ENCODE results near the gene IGSF5. TPM values are rescaled to one million over a fixed set of nuclear protein-coding genes. Genes with fewer than 3 reads are reported as not detected.
"Not testable (repeated sequence)": the region's sequence is repeated elsewhere in the genome, so short reads cannot be mapped to it uniquely, and the experiment has no call there.

IGSF5 gene
- total RNA-seq = not detected in 2 replicates

DNA sequence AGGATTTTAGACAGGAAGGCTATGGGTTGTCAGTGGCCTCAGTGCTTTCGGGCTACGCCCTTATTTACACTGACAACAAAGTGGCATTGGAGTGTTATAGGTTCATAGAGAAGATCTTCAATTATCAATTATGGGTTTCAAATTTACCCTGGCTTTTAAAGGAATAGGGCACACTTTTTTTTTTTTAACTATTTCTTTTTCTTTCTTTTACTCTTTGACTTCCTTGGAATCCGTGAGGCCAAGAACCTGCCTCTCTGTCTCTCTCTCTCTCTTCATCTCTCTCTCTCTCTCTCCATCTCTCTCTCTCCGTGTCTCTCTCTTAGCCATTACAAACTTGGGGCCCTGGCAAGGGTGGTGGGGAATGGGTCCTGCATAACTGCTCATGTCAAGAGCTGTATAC lies at the start of gene IGSF5:
Gene IGSF5, plus strand, starts transcription at position 301 of the 400 bp plus-strand sequence. CDS start 327 bp downstream, outside the sequence.
- DNase-seq (ENCODE audit: low read depth, low spot score) = not testable (repeated sequence)

- DNase-seq (ENCODE audit: low read depth, low spot score) = no peak
These were observed 48.8 kb upstream of the IGSF5 start for GRCh38 chr21:39696196-39696595.

GRCh38 chr21:39696618-39697017 lies 48.4 kb upstream of the IGSF5 start:
- DNase-seq (ENCODE audit: low read depth, low spot score) = no peak

- DNase-seq (ENCODE audit: low read depth, low spot score) = no peak
These were observed 44.7 kb upstream of the IGSF5 start for GRCh38 chr21:39700318-39700717.

GRCh38 chr21:39703578-39703977 lies 41.4 kb upstream of the IGSF5 start:
- no peak for DNase-seq (ENCODE audit: low read depth, low spot score)

GRCh38 chr21:39705849-39706248 lies 39.1 kb upstream of the IGSF5 start:
- no peak for DNase-seq (ENCODE audit: low read depth, low spot score)

GRCh38 chr21:39707316-39707715 lies 37.7 kb upstream of the IGSF5 start:
- DNase-seq (ENCODE audit: low read depth, low spot score) = no peak

DNA sequence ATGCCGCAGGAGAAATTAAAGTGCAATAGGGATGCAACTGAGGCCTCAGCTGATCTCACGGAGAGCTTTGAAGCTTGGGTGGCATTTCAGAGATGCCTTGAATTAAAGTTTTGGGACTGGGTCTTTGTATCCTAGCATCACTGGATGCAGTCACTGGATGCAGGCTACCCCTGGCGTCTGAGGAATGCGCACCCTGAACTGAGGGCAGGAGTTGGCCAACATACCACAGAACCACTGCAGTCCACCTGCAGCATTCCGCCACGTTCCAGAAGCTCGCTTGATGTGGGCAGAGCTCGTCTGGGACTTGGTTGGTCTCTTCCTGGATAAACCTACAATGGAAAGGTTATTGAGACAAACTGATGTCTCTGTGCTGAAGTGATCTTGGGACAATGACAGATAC lies 34.1 kb upstream of the IGSF5 start:
- no peak for DNase-seq (ENCODE audit: low read depth, low spot score)

DNA sequence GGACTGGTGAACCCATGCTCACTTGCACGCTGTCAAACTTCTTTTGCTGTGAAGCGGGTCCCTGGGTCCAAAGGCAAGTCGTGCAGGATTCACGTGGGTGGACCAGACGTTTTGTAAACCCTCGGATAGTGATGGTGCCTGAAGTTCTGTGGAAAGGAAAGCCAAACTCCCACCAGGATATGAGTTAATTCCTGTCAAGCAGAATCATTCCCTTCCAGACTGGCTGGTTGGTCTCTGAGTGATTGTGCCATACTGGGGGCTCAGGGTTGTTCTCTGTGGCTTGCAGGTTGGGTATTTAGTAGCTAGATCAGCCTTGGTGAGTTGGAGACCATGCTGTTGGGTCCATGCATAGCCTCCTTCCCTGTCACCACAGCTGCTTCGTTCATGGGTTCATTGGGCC lies 32.7 kb upstream of the IGSF5 start:
- no peak for DNase-seq (ENCODE audit: low read depth, low spot score)

GRCh38 chr21:39712976-39713375 lies 32.0 kb upstream of the IGSF5 start:
- DNase-seq (ENCODE audit: low read depth, low spot score) = no peak

DNA sequence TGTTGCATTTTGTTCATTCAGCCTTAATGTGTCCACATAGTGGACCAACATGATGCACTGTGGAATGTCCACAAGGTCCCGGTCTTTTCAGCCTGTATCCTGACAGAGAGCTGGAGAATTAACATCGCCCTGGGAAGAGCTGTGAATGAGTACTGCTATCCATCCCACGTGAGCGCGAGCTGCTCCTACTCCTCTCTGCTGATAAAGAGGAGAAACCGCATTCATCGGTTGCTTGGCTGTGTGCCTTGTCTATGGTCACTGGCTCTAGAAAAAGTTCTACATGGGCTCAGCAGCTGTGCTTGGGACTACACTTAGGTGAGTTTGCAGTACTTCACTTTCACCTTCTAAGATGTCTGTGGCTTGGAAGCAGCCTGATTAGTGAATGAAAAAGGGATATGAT lies 31.1 kb upstream of the IGSF5 start:
- no peak for DNase-seq (ENCODE audit: low read depth, low spot score)

DNA sequence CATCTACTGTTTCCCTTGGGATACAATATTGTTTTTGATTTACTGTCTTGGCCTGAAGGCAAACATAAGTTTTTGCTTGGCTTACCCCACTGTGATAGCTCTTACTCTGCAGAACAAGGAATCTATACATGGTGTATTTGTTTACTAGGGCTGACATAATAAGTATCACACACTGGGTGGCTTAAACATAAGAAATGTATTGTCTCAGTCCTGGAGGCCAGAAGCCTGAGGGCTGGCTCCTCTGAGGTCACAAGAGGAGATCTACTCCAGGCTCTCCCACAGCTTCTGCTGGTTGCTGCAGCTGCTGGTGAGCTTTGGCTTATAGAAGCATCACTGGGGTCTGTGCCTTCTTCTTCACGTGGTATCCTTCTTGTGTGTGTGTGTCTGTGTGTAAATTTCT lies 30.7 kb upstream of the IGSF5 start:
- no peak for DNase-seq (ENCODE audit: low read depth, low spot score)

- no peak for DNase-seq (ENCODE audit: low read depth, low spot score)
These were observed 29.1 kb upstream of the IGSF5 start for GRCh38 chr21:39715804-39716397.

GRCh38 chr21:39720126-39720778 lies 24.7 kb upstream of the IGSF5 start:
- no peak for DNase-seq (ENCODE audit: low read depth, low spot score)

DNA sequence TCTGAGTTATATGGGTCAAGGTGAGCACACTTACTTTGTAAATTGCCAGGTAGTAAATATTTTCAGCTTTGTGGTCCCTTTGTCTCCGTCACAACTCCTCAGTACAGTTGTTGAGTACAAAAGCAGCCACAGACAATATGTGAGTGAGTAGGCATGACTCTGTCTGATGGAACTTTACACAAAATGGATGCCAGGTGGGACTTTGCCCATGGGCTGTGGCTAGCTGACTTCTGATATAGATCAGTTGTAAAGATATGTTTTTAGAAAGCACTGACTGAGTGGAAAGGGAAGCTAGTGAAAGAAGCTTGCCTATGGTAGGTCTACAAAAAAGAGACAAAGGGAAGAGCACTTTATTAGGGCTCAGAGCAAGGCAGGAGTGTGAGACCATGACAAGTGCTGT lies 23.1 kb upstream of the IGSF5 start:
- DNase-seq (ENCODE audit: low read depth, low spot score) = no peak

GRCh38 chr21:39724944-39725343 lies 20.0 kb upstream of the IGSF5 start:
- DNase-seq (ENCODE audit: low read depth, low spot score) = no peak

GRCh38 chr21:39726133-39726532 lies 18.9 kb upstream of the IGSF5 start:
- no peak for DNase-seq (ENCODE audit: low read depth, low spot score)

DNA sequence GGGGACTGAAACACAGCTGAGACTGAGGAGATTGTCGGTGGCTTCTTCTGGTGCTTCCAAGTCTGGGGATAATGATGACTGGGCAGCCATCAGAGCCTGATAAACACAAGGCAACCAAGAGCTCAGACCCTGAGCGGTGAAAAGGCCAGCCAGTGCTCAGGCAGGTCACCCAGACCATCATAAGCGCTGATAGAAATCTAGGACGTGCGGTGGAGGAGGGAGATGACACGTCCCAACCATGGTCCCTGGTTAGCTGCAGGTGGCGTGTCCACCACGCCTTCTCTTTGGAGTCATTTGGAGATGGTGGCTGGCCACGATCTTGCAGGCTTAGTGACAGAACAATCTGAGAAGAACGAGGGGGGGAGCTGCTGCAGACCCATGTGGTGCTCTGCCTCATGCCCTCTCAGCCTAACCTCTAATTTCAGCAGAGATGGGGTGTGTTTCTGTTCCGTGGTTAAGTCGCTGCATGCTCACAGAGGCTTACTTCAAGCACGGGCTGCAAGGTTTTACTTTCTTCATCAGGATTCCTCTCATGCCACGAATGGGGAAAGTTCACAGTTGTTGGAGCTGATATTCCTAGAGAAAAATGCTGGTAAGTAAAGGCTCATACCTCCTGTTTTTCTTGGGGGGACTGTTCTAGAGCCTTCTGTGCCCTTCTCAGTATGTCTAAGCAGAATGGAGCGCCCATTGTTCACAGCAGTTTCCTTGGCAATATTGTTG lies 17.4 kb upstream of the IGSF5 start:
- no peak for DNase-seq (ENCODE audit: low read depth, low spot score)

DNA sequence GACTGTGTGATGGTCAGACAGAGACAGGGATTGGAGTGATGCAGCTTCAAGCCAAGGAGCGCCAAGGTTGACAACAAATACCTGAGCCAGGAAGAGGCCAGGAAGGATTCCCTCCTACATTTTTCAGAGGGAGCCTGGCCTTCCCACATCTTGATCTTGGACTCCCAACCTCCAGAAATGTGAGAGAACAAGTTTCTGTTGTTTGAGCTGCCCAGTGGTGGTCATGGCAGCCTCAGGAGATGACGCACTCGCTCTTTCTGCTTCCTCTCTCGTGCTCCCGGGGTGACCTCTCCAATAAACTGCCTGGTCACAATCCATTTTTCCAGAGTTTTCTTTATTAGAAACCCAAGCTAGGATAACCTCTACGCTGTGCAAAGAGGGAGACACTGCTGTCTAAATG lies 16.6 kb upstream of the IGSF5 start:
- DNase-seq (ENCODE audit: low read depth, low spot score) = no peak

DNA sequence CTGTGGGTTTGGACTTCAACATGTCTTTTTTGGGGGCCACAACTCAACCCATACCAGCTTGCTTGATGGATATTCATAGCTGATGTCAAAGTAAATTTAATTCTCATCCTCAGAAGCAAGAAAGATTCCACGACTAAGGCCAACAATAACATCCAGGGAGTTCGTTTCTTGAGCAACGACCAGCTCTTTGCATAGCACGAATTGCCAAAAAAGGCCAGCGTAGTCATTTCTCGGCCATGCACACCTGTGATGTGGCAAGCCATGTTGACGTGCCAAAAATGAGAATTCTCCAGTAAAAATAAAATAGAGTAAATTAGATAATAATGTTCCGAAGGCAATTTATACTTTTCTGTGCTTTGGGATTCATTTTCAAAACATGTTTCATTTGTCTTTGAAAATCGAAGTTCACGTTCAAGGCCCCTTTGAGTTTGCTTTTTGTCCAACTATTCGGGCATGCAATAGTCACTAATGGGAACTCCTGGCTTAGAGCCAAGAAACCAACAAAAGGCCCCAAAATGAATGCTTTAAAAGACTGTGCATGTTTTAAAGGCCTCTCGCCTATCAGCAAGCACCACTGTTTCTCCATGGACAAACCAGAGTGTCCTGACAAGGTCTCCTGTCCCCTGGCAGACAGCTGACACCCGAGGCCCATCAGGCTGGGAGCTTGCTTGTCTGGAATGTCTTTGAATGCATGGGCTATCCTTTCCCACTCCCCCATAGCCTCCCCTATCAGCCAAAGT lies 14.4 kb upstream of the IGSF5 start:
- DNase-seq (ENCODE audit: low read depth, low spot score) = no peak

DNA sequence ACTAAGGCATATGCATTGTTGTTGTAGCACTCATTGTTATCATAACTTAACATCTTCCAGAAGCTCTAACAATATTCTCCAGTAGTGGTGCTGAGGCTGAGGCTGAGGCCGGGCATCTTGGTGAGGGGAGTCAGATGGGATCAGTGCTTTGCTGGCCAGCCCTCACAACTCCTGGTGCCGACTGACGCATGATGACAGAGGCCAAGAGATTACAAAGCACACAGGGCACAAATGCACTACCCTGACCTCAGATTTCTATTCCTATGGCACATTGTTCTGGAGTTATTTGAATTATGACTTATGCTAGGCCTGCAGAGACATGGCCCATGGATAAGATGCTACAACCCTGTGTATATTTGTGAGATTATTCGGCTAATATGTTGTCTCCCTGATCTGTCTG lies 8.3 kb upstream of the IGSF5 start:
- no peak for DNase-seq (ENCODE audit: low read depth, low spot score)

DNA sequence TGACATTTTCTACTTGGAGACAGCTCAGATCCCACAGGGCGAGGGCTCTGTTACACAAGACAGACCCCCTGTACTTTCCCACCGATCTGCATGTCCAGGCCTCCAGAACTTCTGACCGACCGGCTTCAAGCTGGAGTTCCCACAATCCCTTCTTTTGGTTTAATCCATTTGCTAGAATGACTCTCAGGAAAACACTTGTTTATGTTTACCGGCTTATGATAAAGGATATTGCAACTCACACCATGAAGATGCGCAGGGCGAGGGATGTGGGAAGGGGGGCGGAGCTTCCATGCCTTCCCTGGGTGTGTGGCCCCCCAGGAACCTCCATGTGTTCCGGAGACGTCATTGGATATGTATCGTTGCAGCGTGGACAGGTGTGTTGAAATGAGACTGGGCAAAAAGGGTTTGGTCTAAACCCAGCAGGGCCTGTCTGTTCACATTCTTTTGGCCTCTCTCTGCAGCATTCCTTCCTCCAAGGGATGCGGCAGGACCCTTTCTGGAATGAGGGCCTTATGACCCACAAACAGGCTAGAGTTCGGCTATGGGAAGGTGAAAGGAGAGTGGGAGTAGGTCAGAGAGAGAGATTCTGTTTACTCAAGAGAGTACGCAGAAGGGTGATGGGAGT lies 7.5 kb upstream of the IGSF5 start:
- DNase-seq (ENCODE audit: low read depth, low spot score) = no peak
